ENCODE data around the gene ZNF569.
A peak's percentile ranks its signal among the peaks of the same experiment; 100 is the strongest.
"Not testable (repeated sequence)": the region's sequence is repeated elsewhere in the genome, so short reads cannot be mapped to it uniquely, and the experiment has no call there.

The ZNF569 gene

GRCh38 chr19:37389234-37389633 is 78.0 kb downstream of the ZNF569 start:
- no peak for DNase-seq (ENCODE audit: low spot score)
- no peak for TF ChIP-seq CTCF (IDR thresholded peaks at IDR 0.05; ENCODE audit: extremely low read depth, missing control alignments)

- no peak for TF ChIP-seq CTCF (IDR thresholded peaks at IDR 0.05; ENCODE audit: extremely low read depth, missing control alignments)
- peak; percentile 95 for DNase-seq (ENCODE audit: low spot score)
These were observed 96.2 kb downstream of the ZNF569 start, which contains the start of gene ZNF527 for GRCh38 chr19:37370880-37371661. Gene ZNF527, plus strand, starts transcription at chr19:37371099. Its CDS starts 3,100 bp downstream, at chr19:37374199.

- DNase-seq (ENCODE audit: low spot score) = not testable (repeated sequence)
These were observed 96.8 kb downstream of the ZNF569 start for GRCh38 chr19:37370386-37370879.

- DNase-seq (ENCODE audit: low spot score) = no peak
These were observed 104.5 kb downstream of the ZNF569 start for GRCh38 chr19:37362733-37363132.

GRCh38 chr19:37361994-37362393 is 105.2 kb downstream of the ZNF569 start:
- no peak for TF ChIP-seq CTCF (IDR thresholded peaks at IDR 0.05; ENCODE audit: extremely low read depth, missing control alignments)
- DNase-seq (ENCODE audit: low spot score) = no peak

More at GRCh38 chr19:37362733-37363132, 104.5 kb downstream of the ZNF569 start:
- TF ChIP-seq CTCF (IDR thresholded peaks at IDR 0.05; ENCODE audit: extremely low read depth, missing control alignments) = no peak
